ENCODE results near the gene TMEM213.

Gene TMEM213

GRCh38 chr7:138842111-138842510, 44.3 kb downstream of the TMEM213 start:
- no peak for DNase-seq (ENCODE audit: low spot score)

- no peak for DNase-seq (ENCODE audit: low spot score)
These were observed 46.1 kb downstream of the TMEM213 start for GRCh38 chr7:138843632-138844580.

- no peak for DNase-seq (ENCODE audit: low spot score)
These were observed 47.9 kb downstream of the TMEM213 start for GRCh38 chr7:138845711-138846110.

- DNase-seq (ENCODE audit: low spot score), result no peak
These were observed 50.5 kb downstream of the TMEM213 start for GRCh38 chr7:138848056-138848980.

GRCh38 chr7:138849701-138850100, 51.9 kb downstream of the TMEM213 start:
- no peak for DNase-seq (ENCODE audit: low spot score)

- no peak for DNase-seq (ENCODE audit: low spot score)
These were observed 54.7 kb downstream of the TMEM213 start for GRCh38 chr7:138852469-138852868.

- DNase-seq (ENCODE audit: low spot score), result no peak
These were observed 55.7 kb downstream of the TMEM213 start for GRCh38 chr7:138853448-138853847.

GRCh38 chr7:138854115-138854645, 56.4 kb downstream of the TMEM213 start:
- no peak for DNase-seq (ENCODE audit: low spot score)

- no peak for DNase-seq (ENCODE audit: low spot score)
These were observed 59.9 kb downstream of the TMEM213 start for GRCh38 chr7:138857728-138858127.

GRCh38 chr7:138861051-138861450, 63.3 kb downstream of the TMEM213 start:
- DNase-seq (ENCODE audit: low spot score), result no peak

- no peak for DNase-seq (ENCODE audit: low spot score)
These were observed 66.1 kb downstream of the TMEM213 start for GRCh38 chr7:138863931-138864330.

- no peak for DNase-seq (ENCODE audit: low spot score)
These were observed 66.9 kb downstream of the TMEM213 start for GRCh38 chr7:138864667-138865066.

GRCh38 chr7:138865843-138866242, 68.0 kb downstream of the TMEM213 start:
- DNase-seq (ENCODE audit: low spot score), result no peak

GRCh38 chr7:138866353-138866752, 68.6 kb downstream of the TMEM213 start:
- DNase-seq (ENCODE audit: low spot score), result no peak

- no peak for DNase-seq (ENCODE audit: low spot score)
These were observed 70.0 kb downstream of the TMEM213 start for GRCh38 chr7:138867744-138868143.

GRCh38 chr7:138868711-138869110, 70.9 kb downstream of the TMEM213 start:
- DNase-seq (ENCODE audit: low spot score), result no peak

GRCh38 chr7:138869353-138869752, 71.6 kb downstream of the TMEM213 start:
- no peak for DNase-seq (ENCODE audit: low spot score)

- DNase-seq (ENCODE audit: low spot score), result no peak
These were observed 73.4 kb downstream of the TMEM213 start for GRCh38 chr7:138871065-138871813.

GRCh38 chr7:138871814-138872090, 74.0 kb downstream of the TMEM213 start:
- no peak for DNase-seq (ENCODE audit: low spot score)

GRCh38 chr7:138872576-138872975, 74.8 kb downstream of the TMEM213 start:
- DNase-seq (ENCODE audit: low spot score), result no peak

- DNase-seq (ENCODE audit: low spot score), result no peak
These were observed 75.6 kb downstream of the TMEM213 start for GRCh38 chr7:138873220-138873892.
